HG02798 (cell line): ENCODE data around the gene PDAP1.
"Not testable (repeated sequence)": the region's sequence is repeated elsewhere in the genome, so short reads cannot be mapped to it uniquely, and the experiment has no call there.

ENCODE experiments used
- ATAC-seq: cut with Tn5 transposase; IDR thresholded peaks from one replicate; pipeline ENCODE4 v1.9.1; 2021; ENCODE audit warnings: mild to moderate bottlenecking; ENCODE audit not compliant: unreplicated experiment, poor library complexity

PDAP1 gene

GRCh38 chr7:99408379-99409191, at the start of gene PDAP1, which contains the start of gene BUD31:
Gene PDAP1 (minus strand): TSS chr7:99408597. CDS start chr7:99408548, 49 bp downstream.
Gene BUD31 (plus strand): TSS chr7:99408969. CDS start chr7:99411093, 2,124 bp downstream.
- ATAC-seq: peak; percentile 84

GRCh38 chr7:99457650-99458493, 49.5 kb upstream of the PDAP1 start:
- ATAC-seq: no peak

- ATAC-seq: no peak
Measured at GRCh38 chr7:99457050-99457649, 48.8 kb upstream of the PDAP1 start.

- no peak for ATAC-seq
Measured at GRCh38 chr7:99456288-99456687, 47.9 kb upstream of the PDAP1 start.

- no peak for ATAC-seq
Measured at GRCh38 chr7:99455874-99456273, 47.5 kb upstream of the PDAP1 start.

- ATAC-seq: no peak
Measured at GRCh38 chr7:99453105-99453504, 44.7 kb upstream of the PDAP1 start.

- ATAC-seq: no peak
Measured at GRCh38 chr7:99452541-99452940, 44.1 kb upstream of the PDAP1 start.

GRCh38 chr7:99451936-99452335, 43.5 kb upstream of the PDAP1 start:
- no peak for ATAC-seq

- ATAC-seq: no peak
Measured at GRCh38 chr7:99449326-99449725, 40.9 kb upstream of the PDAP1 start.

- no peak for ATAC-seq
Measured at GRCh38 chr7:99448855-99449254, 40.5 kb upstream of the PDAP1 start.

- no peak for ATAC-seq
Measured at GRCh38 chr7:99447943-99448342, 39.5 kb upstream of the PDAP1 start.

- ATAC-seq: no peak
Measured at GRCh38 chr7:99446096-99446495, 37.7 kb upstream of the PDAP1 start.

GRCh38 chr7:99440195-99440594, 31.8 kb upstream of the PDAP1 start:
- ATAC-seq: no peak

- ATAC-seq: peak; percentile 96
Measured at GRCh38 chr7:99438573-99439480, 30.4 kb upstream of the PDAP1 start, which contains the start of the genes CPSF4 and PTCD1. Gene CPSF4 (plus strand): TSS chr7:99438943. CDS start chr7:99439083, 140 bp downstream. Gene PTCD1 (minus strand): TSS chr7:99438798. CDS start chr7:99435242, 3,556 bp downstream.

- no peak for ATAC-seq
Measured at GRCh38 chr7:99437946-99438572, 29.7 kb upstream of the PDAP1 start.

- no peak for ATAC-seq
Measured at GRCh38 chr7:99433158-99433557, 24.8 kb upstream of the PDAP1 start.

- not testable (repeated sequence) for ATAC-seq
Measured at GRCh38 chr7:99431756-99432540, 23.6 kb upstream of the PDAP1 start.

GRCh38 chr7:99429756-99430155, 21.4 kb upstream of the PDAP1 start:
- no peak for ATAC-seq
